Measurements from ENCODE around the gene PTOV1.

PTOV1 gene

DNA sequence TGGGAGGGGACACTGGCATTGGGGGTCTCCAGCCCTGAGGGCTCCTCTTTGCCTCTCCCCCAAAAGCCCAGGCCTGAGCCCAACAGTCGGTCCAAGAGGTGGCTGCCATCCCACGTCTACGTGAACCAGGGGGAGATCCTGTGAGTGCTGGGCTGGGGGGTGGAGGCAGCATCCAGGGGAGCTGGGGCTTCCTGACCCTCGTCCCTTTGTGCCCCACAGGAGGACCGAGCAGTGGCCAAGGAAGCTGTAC, 6.8 kb downstream of the PTOV1 start:
- in situ Hi-C loops (cut with MboI; ENCODE audit: low sequenced_read_pairs), result no loop called here

DNA sequence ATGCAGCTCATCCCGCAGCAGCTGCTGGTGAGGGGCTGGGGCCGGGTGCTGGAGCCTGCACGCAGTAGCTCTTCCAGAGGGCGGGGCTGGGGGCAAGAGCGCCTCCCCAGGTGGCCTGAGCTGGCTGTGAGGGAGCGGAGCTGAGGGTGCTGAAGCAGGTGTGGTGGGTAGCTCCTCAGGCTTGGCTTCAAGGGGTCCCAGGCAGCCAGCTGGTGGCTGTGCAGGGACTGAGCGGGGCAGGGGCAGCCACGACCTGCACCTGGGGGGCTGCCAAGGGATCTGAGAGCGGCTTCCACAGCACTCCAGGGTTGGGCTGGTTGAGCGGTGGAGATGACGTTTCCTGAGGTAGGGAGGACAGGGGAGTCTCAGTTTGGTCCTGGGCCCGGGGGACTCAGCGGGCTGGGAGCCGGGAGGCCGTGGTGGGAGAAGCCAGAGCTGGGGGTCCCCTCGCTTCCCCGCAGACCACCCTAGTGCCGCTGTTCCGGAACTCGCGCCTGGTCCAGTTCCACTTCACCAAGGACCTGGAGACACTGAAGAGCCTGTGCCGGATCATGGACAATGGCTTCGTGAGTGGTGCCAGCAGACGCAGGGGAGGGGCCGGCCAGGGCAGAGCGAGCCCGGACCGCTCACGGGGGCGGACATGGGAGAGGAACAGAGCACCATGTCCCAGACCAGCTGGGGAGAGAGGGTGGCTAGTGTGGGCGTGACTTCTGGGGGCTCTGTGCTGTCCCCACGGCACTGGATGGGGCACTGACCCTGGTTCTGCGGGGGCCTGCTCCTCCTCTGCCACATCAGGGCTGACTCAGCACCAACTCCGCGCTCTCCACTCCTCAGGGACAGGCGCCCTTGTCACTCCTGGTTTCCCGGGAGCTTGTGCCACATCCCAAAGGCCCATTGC, 7.4 kb downstream of the PTOV1 start:
- in situ Hi-C loops (cut with MboI; ENCODE audit: low sequenced_read_pairs), result no loop called here

DNA sequence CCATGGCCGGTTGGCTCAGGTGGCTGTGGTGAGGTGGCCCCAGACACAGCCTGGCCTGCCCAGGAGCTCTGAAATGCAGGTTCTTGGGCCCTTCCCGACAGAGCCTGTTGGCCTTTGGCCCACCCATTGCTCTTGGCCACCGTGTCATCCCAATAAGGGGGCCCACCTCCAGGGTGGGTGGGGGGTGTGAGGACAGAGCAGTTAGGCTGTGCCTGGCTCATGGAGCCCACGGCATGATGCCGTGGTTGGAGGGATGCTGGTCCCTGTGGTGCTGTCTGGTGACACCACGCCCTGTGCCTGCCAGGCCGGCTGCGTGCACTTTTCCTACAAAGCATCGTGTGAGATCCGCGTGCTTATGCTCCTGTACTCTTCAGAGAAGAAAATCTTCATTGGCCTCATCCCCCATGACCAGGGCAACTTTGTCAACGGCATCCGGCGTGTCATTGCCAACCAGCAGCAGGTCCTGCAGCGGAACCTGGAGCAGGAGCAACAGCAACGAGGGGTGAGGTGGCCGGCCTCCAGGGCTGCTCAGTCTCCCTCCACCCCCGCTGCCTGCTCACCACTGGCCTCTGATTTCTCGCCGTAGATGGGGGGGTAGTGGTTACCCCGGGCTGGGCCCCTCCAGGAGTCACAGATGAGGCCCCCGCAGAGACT, 8.8 kb downstream of the PTOV1 start:
- in situ Hi-C loops (cut with MboI; ENCODE audit: low sequenced_read_pairs), result no loop called here

DNA sequence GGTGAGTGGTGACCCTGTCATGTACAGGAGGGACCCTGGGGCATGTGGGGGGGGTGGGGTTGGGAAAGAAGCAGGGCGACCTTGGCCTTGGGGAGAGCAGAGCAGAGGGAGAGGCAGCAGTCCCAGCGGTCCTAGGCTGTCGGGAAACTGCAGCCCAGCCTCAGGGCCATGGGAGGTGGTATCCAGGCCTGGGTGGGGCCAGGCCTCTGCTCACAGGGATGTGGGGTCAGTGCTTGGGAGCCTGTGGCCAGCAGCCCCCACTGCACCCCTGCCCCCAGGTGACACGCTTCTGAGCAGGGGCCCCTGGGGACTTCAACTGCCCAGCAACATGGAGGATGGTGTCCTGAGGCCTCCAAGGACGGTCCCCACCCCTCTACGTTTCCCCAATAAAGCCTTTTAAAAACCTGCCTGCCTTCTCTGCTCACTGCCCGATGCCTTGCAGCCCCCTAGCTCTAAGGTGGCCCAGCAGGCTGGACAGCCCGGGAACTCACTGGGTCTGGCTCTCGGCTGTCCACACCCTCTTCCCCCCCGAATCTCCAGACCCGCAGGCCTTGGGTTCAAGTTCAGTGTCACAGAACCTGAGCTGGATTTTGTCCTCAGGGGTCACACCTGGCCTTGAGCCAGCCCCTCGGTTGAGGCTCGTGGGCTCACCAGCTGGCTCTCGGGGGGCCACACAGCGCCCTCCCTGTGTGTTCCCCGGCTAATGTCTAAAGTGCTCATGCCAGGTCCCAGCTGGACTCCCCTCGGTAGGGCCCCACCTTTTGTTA, 9.6 kb downstream of the PTOV1 start:
- in situ Hi-C loops (cut with MboI; ENCODE audit: low sequenced_read_pairs), result no loop called here

DNA sequence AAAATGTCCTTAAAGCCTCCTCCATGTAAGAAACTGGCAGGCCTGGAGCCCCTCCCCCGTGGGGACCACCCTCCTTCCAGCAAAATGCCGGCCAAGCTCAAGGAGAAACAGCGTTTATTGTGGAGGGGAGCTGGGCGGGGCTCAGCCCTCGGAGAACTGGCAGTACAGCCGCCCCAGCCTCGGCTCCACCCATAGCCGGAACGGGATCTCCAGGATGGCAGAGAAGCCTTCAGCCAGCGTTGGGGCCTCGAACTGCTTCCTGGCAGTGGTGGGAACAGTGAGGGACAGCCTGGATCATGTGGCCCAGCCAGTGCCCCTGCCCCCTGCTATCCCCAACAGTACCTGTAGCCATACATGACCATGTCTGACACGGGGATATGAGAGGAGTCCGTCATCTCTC, 10.1 kb downstream of the PTOV1 start:
- in situ Hi-C loops (cut with MboI; ENCODE audit: low sequenced_read_pairs), result no loop called here

DNA sequence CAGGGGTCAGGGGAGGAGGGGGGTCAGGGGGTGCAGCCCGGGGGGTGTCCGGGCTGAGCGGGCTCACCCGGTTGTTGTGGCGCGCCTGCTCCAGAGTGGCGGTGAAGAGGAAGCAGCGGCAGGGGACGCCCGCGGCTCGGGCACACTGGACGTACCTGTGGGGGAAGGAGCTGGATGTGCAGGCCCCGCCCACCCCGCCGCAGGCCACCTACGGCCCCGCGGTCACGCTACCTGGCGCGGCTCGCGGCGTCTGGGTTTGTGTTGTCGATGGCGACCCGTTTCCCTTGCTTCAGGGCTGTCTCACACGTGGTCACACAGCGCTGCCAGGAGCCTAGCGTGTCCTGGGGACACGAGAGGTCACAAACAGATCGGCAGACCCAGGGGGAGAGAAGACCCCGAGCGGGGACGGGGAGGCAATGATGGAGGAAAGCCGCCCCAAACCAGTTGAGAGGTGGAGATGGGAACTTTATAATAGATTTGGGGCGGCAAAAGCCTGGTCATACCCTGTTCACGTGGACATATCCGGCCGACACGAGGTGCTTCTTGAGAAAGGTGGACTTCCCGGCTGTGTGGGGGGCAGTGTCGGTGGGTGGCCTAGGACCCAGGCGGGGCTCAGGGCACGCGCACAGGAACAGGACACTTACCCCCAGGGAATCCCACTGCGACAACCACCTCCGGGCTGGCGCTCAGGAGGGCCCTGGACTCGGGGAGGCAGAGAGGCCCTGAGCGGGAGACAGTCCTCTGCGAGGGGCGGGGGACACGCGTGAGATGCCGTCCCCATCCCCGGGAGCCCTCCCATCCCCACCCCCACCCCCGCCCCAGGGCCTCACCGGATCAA, 10.8 kb downstream of the PTOV1 start:
- in situ Hi-C loops (cut with MboI; ENCODE audit: low sequenced_read_pairs), result no loop called here

DNA sequence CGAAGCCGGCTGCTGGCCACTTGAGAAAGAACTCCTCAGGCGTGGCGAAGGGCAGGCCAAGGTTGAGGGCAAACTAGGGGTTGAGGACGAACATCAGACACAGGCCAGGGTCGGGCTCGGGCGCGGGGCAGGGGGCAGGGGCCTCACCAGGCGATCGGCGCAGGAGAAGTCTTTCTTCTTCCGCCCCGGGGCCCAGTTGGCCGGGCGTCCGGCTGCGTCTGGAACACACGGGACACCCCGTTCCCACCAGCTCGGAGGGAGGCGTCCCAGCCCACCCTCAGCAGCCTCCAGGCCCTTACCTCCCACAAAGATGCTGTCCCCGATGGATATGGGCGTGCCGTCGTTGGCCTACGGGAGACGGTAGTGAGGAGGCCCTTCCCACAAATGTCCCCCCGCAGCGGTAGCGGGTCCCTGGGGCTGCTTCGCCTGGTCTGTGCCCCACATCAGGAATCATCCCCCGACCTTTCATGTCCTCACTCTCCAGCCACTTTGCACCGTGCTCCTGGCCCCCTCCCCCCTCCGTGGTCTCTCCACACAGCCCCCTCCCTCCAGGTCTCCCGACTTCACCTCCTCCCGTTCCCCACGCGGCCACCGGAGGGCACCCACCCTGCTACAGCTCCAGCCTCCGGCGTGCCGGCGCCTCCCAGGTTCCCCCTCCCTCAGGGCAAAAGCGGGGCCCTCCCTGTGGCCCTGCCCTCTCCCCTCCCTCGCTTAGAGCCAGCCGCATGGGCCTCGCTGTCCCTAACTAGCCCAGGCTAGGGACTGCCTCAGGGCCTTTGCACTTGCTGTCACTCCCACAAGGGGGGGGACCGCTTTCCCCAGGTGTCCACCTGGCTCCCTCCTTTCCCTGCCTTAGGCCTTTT, 11.7 kb downstream of the PTOV1 start:
- in situ Hi-C loops (cut with MboI; ENCODE audit: low sequenced_read_pairs), result no loop called here

DNA sequence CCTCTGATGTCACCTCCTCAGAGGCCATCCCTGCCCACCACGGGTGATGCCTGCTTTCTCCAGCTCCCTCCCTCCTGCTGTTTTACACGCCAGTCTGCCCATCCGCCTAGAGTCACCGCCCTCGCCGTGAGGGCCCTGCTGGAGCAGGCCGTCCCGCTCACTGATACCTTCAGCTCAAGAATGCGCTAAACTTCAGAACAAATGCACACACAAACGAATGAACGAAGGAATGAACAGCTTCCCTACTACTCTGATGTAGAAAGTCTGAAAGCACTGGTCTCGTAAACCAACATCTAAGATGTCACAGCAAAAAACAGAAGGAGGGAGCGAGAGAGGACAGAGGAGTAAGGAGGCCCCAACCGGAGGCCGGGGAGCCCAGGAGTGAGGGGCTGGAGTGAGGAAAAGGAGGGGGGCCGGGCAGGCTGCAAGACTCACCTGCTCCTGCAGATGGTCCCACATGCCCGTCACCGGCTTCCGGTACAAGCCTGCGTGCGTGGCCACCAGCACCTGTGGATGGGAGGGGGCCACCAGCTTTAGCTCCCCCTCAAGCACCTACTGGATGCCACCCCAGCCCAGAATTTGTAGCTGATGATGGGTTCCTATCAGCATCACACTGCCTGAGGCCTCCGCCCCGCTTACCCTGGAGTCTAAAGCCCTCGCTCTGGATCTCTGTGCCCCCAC, 12.4 kb downstream of the PTOV1 start:
- in situ Hi-C loops (cut with MboI; ENCODE audit: low sequenced_read_pairs), result no loop called here

DNA sequence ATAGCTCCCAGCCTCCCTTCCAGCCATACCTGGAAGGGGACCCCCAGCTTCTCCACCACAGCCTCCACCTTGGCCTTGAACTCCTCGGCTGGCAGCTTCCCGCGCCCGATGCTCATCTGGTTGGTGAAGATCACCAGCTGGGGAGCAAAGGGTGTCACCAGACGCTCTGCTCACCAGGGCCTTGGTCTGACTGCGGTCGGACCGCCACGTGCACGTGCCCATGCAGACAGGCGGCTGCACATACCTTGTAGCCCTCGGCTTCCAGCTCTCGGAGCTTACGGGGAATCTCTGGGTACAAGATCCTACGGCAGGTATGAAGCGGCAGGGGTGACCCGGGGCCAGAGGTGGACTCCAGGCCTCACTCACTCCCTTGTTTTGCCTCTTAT, 13.0 kb downstream of the PTOV1 start:
- in situ Hi-C loops (cut with MboI; ENCODE audit: low sequenced_read_pairs), result no loop called here

DNA sequence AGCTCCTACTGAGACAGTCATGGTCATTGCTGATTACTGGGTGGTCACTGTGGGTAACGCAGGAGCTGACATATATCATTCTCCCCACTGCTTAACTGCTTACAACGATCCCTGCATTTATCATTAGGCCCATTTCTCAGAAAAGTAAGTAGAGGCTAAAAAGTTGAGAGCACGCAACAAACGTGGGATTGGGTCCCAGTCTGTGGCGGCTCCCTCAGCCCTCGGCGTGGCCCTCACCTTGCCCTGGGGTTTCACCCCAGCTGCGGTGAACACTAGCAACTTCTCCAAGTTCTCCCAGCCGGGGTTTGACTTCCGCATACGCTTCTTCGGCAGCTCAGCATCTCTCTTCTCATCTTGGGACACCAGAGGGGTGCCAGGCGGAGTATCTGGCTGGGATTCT, 13.9 kb downstream of the PTOV1 start:
- in situ Hi-C loops (cut with MboI; ENCODE audit: low sequenced_read_pairs), result no loop called here

DNA sequence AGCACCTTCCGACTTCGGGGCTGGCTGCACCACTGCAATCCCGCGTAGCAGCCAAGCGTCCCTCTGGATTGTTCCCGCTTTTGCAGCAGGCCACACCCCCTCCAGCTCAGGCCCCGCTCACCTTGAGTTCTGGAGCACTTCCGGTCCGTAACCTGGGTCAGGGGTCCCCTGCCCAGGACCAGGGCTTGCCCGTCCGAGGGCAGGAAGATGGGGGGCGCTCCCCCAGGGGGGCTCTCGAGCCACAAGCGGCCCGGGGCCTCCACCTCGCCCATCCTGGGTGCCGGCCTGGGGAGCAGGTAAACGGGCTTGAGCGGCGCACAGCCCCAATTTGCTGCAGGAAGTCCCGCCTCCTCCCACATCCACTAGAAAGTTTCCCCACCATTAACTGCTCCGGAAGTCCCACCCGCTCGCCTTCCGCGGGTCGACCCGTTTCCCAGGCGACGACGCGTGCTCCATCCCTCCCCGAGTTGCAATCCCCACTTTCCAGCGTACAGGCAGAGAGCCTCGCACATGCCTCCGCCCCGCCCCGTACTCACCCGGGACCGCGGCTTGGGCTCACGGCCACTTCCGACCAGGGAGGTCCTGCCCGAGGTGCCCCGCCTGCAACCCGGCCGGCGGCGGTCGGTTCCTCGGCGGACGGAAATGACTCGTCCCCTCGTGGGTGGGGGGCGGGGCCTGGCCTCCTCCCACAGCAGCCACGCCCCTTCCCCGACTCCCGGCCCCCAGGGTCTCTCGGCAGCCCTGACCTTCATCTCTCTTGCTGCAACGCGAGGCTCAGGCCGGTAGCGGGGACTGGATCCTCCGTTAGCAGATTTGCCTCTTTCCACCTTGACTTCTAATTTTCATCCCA, 16.2 kb downstream of the PTOV1 start, which contains the start of gene PNKP:
Gene PNKP (minus strand): TSS at position 644 of the 850 bp plus-strand sequence. CDS start 372 bp downstream, at position 272.
- in situ Hi-C loops (cut with MboI; ENCODE audit: low sequenced_read_pairs), result no loop called here

DNA sequence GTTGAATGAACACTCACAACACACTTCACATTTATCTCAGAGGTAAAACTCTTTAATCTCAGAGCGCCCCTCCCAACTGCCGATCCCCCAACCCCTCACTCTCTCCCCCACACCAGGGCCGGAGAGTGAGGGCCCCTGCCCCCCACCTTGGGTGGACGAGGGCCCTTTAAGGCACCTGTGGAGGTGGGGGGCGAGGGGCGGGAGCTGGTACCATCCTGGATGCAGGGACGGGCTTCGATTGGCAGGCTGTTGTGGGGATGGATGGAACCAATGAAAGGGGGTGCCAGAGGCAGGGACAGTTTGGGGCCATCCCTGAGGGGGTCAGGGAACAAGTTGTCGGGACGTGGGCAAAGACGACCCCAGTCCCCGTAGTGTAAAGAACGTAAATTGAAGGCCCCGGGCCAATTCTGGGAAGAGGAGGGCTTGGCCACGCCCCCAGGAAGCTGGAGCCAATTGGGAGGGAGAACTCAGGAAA, 18.1 kb downstream of the PTOV1 start:
- in situ Hi-C loops (cut with MboI; ENCODE audit: low sequenced_read_pairs), result no loop called here

DNA sequence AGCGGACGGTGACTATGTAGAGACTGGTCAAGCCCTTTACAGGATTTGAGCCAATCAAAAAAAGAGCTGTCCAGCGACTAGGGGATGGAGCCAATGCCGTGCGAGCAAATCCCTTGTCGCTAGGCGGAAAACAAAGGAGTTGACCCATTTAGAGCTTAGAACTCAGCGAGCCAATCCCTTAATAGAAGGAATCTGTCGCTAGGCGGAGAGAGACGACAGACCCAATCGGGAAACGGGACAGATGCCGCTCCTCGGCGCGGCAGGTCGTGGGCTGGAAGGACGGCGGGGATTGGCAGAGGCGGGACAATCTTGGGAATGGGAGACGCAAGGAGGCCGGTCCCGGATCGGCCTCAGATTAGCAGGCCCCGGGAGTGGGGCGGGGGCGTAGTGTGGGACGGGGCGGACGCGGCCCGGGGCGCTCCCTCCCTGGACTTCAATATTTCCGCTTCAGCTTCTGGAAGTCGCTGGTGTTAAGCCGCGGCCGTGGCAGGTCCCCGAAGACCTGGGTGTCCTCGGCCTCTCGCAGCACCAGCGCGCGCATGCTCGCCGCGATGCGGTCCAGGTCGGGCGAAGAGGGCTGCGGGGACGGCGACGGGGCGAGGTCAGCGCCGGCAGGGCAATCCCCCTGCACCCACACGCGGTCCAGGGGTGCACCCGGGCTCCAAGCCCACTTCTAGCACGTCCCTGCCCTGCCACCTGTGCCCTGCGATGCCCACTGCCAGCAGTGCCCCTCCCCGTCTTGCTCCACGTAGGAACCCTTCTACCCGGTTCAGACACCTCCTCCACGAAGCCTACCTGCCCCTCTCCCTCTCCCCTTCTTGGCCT, 18.7 kb downstream of the PTOV1 start:
- in situ Hi-C loops (cut with MboI; ENCODE audit: low sequenced_read_pairs), result no loop called here

DNA sequence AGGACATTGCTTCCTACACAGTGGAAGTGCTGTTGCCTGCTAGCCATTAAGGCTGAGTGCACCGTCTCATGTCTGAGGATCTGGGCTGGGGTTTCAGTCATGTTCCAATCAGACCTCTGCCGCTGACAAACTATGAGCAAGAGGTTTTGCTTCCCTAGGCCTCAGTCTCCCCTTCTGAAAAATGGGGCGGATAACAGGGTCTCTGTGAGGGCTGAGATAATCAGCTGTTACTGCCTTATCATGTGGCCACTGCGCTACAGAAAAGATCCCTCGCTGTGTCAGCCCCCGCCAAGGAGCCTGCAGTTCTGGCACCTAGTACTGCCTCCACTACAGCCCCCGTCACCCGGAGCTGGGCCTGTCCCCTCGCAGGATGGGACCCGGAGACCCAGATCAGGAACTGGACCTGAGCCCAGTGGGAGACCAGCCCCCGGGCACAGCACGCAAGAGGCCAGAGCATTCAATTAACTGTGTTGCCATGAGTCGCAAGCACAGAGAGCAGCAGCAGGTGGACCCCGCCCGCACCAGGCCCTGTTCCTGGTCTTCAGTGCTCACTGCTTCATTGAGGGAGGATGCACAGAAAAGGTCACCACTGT, 19.4 kb downstream of the PTOV1 start:
- in situ Hi-C loops (cut with MboI; ENCODE audit: low sequenced_read_pairs), result no loop called here

DNA sequence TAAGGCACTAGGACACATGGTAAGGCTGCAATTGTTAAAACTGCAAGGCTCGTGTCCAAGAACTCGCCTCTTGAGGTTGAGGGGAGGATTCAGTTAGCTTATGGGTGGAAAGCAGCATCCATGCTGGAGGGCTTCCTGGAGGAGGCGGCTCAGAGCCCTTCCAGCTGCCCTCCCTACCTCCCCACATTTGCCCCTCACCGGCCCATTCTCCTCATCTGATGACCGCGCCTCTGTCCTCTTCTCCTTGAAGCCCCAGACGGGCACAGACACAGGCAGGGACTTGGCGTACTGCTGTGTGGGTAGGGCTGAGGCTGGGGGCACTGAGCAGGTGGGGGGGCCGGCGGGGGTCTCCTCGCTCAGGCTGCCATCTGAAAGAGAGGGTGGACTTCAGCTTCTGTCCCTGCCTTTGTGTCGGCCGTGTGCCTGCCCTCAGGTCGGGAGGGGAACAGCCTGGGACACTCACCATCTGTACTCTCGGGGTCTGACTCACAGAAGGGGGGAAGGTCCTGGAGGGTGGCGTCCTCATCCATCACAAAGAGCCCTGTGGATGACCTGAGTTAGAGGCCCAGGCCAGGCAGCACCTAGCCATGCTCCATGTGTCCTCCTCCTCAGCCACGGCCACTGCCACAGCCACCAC, 20.5 kb downstream of the PTOV1 start:
- in situ Hi-C loops (cut with MboI; ENCODE audit: low sequenced_read_pairs), result no loop called here

DNA sequence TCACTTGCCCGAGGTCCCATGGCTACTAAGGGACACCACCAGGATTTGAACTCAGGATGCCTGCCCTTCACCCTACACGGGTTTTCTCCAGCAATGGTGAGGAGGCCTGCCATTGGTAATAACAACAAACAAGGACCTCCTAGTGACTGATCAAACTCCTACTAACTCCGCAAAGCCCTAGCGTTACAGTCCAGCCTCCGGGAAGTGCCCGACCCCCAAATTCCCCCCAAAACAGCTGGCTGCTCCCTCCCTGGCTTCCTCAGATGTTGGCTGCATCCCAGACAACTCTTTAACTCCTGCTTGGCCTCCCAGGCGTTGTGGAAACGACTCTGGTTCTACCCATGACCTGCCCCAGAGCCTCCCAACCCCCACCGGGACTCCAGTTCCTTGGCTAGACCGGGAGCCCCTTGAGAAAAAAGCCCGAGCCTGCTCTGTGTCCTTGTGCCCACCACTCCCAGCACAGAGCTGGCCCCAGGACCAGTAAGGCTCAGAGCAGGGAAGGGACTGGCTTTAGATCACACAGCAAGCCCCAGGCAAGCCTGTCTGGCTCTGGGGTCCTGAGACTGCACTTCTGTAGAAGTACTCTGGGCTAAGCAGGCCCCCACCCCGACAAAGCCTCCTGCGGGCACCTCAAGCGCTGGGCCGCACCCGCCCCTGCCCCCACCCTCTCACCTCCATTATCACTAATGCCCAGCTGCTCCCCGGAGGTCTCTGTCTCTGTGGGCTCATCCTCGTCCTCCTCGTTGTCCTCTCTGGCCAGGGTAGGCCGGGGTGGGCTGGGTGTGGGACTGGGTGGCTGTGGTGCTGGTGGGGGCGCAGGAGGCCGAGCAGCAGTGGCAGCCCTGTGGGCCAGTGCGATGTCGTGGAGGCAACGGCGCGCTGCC, 21.5 kb downstream of the PTOV1 start:
- in situ Hi-C loops (cut with MboI; ENCODE audit: low sequenced_read_pairs), result no loop called here
